ENCODE data around the gene MIGA2. TPM values are rescaled to one million over a fixed set of nuclear protein-coding genes. Genes with fewer than 3 reads are reported as not detected.

The MIGA2 gene
- total and polyA plus RNA-seq, 9 of the 15 experiments (the other 6 are each of a cell fraction or from before 2014, with no cell fraction given): 0.15 to 54.1 (median 18.0) TPM

DNA sequence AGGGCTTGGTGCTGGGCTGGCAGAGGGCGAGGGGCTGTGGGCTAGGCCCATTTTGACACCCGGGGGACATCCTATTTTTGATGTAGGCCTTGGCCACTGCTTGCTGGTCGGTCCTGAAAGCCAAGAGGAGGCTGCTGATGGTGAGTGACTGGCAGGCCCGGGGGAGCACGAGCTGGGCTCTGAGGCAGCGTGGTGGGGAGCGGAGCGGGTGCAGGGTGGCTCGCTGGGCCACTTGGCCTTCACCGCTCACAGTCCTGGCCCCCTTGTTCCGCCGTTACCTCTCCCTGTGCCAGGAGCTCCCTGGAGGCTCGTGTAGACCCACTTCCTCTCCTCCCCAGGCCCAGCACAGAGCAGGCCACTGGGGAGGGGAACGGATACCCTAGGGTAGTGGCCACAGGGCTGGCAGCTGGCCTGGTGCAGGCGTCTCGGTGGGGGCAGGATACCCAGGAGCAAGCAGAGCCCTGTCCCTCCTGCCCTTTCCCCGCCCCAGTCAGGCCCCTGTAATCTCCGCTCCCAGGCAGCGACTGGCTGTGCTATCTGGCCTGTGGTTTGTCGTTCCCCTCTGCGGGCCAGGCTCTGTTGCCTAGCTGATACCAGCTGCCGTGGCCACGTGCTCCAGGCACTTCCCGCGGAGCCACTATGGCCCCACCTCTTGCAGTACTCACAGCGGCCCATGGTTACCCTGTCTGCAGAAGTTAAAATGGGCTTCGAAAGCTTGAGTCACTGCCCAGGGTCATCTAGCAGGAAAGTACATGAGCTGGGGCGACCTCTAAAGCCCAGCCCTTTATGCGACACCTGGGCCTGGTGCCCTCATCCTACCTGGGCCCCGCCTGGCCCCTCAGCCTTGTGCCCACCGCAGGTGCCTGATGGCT lies 32.8 kb downstream of the MIGA2 start (continued):
- no peak for TF ChIP-seq ZNF695 (CRISPR knock-in tag; IDR thresholded peaks at IDR 0.05)
- no peak for TF ChIP-seq GABPB2 (CRISPR knock-in tag; conservative IDR thresholded peaks at IDR 0.05)
- TF ChIP-seq, protein P1, sequence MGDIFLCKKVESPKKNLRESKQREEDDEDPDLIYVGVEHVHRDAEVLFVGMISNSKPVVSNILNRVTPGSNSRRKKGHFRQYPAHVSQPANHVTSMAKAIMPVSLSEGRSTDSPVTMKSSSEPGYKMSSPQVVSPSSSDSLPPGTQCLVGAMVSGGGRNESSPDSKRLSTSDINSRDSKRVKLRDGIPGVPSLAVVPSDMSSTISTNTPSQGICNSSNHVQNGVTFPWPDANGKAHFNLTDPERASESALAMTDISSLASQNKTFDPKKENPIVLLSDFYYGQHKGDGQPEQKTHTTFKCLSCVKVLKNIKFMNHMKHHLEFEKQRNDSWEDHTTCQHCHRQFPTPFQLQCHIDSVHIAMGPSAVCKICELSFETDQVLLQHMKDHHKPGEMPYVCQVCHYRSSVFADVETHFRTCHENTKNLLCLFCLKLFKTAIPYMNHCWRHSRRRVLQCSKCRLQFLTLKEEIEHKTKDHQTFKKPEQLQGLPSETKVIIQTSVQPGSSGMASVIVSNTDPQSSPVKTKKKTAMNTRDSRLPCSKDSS (IDR thresholded peaks at IDR 0.05; ENCODE audit: low read depth, partially characterized antibody): no peak
- peak; percentile 71; the same call in 1 of the 2 replicates for TF ChIP-seq ZNF41 (CRISPR knock-in tag; conservative IDR thresholded peaks at IDR 0.05)
- TF ChIP-seq, protein P2, sequence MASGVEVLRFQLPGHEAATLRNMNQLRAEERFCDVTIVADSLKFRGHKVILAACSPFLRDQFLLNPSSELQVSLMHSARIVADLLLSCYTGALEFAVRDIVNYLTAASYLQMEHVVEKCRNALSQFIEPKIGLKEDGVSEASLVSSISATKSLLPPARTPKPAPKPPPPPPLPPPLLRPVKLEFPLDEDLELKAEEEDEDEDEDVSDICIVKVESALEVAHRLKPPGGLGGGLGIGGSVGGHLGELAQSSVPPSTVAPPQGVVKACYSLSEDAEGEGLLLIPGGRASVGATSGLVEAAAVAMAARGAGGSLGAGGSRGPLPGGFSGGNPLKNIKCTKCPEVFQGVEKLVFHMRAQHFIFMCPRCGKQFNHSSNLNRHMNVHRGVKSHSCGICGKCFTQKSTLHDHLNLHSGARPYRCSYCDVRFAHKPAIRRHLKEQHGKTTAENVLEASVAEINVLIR (CRISPR knock-in tag; IDR thresholded peaks at IDR 0.05): peak; percentile 21; the same call in 1 of the 2 replicates
- no peak for TF ChIP-seq CSDE1 (IDR thresholded peaks at IDR 0.05)
- no peak for TF ChIP-seq ZNF212 (CRISPR knock-in tag; IDR thresholded peaks at IDR 0.05)
- TF ChIP-seq ESRRA (IDR thresholded peaks at IDR 0.05; ENCODE audit: borderline replicate concordance, low read depth): peak; percentile 97
- no peak for TF ChIP-seq ZSCAN29 (IDR thresholded peaks at IDR 0.05)
- no peak for TF ChIP-seq HMG20A (CRISPR knock-in tag; conservative IDR thresholded peaks at IDR 0.05)
- no peak for TF ChIP-seq ZNF224 (CRISPR knock-in tag; IDR thresholded peaks at IDR 0.05)
- TF ChIP-seq NRF1 (conservative IDR thresholded peaks at IDR 0.05 in 1 of 2, IDR thresholded peaks at IDR 0.05 in 1 of 2): peak; percentile 46 to 56; a peak in 3 of 4 replicates
- TF ChIP-seq PHB2 (IDR thresholded peaks at IDR 0.05; ENCODE audit: low read depth): peak; percentile 96
- no peak for TF ChIP-seq COPS2 (conservative IDR thresholded peaks at IDR 0.05)
- TF ChIP-seq PHF21A (IDR thresholded peaks at IDR 0.05; ENCODE audit: borderline replicate concordance, low read depth): peak; percentile 85
- no peak for TF ChIP-seq ZNF436 (CRISPR knock-in tag; IDR thresholded peaks at IDR 0.05)
- peak; percentile 26; the same call in 1 of the 2 replicates for TF ChIP-seq EGR1 (conservative IDR thresholded peaks at IDR 0.05)
- TF ChIP-seq STAT5A (IDR thresholded peaks at IDR 0.05; ENCODE audit: borderline replicate concordance, low read length): peak; percentile 97
- TF ChIP-seq, protein P3, sequence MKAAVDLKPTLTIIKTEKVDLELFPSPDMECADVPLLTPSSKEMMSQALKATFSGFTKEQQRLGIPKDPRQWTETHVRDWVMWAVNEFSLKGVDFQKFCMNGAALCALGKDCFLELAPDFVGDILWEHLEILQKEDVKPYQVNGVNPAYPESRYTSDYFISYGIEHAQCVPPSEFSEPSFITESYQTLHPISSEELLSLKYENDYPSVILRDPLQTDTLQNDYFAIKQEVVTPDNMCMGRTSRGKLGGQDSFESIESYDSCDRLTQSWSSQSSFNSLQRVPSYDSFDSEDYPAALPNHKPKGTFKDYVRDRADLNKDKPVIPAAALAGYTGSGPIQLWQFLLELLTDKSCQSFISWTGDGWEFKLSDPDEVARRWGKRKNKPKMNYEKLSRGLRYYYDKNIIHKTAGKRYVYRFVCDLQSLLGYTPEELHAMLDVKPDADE (conservative IDR thresholded peaks at IDR 0.05; ENCODE audit: control insufficient read depth, low read depth, low read length): peak; percentile 98
- TF ChIP-seq DIDO1 (tag; IDR thresholded peaks at IDR 0.05; ENCODE audit: low read depth): no peak
- TF ChIP-seq, protein P4, sequence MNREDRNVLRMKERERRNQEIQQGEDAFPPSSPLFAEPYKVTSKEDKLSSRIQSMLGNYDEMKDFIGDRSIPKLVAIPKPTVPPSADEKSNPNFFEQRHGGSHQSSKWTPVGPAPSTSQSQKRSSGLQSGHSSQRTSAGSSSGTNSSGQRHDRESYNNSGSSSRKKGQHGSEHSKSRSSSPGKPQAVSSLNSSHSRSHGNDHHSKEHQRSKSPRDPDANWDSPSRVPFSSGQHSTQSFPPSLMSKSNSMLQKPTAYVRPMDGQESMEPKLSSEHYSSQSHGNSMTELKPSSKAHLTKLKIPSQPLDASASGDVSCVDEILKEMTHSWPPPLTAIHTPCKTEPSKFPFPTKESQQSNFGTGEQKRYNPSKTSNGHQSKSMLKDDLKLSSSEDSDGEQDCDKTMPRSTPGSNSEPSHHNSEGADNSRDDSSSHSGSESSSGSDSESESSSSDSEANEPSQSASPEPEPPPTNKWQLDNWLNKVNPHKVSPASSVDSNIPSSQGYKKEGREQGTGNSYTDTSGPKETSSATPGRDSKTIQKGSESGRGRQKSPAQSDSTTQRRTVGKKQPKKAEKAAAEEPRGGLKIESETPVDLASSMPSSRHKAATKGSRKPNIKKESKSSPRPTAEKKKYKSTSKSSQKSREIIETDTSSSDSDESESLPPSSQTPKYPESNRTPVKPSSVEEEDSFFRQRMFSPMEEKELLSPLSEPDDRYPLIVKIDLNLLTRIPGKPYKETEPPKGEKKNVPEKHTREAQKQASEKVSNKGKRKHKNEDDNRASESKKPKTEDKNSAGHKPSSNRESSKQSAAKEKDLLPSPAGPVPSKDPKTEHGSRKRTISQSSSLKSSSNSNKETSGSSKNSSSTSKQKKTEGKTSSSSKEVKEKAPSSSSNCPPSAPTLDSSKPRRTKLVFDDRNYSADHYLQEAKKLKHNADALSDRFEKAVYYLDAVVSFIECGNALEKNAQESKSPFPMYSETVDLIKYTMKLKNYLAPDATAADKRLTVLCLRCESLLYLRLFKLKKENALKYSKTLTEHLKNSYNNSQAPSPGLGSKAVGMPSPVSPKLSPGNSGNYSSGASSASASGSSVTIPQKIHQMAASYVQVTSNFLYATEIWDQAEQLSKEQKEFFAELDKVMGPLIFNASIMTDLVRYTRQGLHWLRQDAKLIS (CRISPR knock-in tag; IDR thresholded peaks at IDR 0.05): peak; percentile 83; the same call in 1 of the 2 replicates
- peak; percentile 99 for TF ChIP-seq KLF16 (IDR thresholded peaks at IDR 0.05)
